IPS-15b (cell line): ENCODE data around the gene LIX1L.

ENCODE experiments used
- H3K27me3 ChIP-seq: one replicate; pipeline ENCODE4 v1.6.1; 2013; ENCODE audit warnings: low read length; ENCODE audit not compliant: control insufficient read depth, insufficient read depth
- H3K36me3 ChIP-seq: one replicate; pipeline ENCODE4 v1.6.1; 2013; ENCODE audit warnings: low read length; ENCODE audit not compliant: control insufficient read depth, insufficient read depth
- H3K4me1 ChIP-seq: one replicate; pipeline ENCODE4 v1.6.1; 2013; ENCODE audit warnings: mild to moderate bottlenecking, low read length; ENCODE audit not compliant: control insufficient read depth, insufficient read depth
- H3K4me3 ChIP-seq: one replicate; pipeline ENCODE4 v1.5.1; 2013; ENCODE audit warnings: low read depth, low read length
- H3K9ac ChIP-seq: one replicate; pipeline ENCODE4 v1.6.1; 2013; ENCODE audit warnings: low read depth, mild to moderate bottlenecking, low read length
- H3K9me3 ChIP-seq: one replicate; pipeline ENCODE4 v1.6.1; 2013; ENCODE audit warnings: mild to moderate bottlenecking, low read length; ENCODE audit not compliant: control insufficient read depth, insufficient read depth

LIX1L gene

DNA sequence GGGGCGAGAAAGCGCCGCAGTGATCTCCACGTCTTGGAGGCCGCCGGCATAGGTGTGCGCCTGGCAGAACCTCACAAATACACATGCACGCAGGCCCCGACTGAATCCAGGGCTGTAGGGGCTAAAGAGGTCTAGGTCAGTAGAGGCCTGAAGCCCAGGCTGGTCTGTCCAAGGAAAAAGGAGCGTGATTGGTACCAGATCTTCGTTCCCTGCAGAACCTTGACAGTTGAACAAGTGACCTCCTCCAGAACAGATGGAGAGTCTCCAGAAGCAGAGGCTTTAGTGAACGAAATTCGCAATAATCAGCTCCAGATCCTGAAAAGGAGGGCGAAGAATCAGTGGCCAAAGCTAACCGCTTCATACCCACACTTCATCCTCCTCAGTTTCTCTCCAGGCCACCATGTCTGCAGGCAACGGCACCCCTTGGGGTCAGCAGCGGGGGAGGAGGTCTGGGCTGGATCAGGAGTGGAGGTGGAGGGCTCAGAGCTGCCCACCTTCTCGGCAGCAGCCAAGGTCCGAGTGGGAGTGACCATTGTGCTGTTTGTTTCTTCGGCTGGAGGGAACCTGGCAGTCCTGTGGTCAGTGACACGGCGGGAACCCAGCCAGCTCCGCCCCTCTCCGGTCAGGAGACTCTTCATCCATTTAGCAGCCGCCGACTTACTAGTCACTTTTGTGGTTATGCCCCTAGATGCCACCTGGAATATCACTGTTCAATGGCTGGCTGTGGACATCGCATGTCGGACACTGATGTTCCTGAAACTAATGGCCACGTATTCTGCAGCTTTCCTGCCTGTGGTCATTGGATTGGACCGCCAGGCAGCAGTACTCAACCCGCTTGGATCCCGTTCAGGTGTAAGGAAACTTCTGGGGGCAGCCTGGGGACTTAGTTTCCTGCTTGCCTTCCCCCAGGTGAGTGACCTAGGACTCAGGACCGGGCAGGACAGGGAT, 38.6 kb downstream of the LIX1L start:
- Histone ChIP-seq H3K27me3 (peaks cover 4% of the 10 kb centered on the region), H3K4me3 (peak overlapping the region; percentile 86), H3K4me1 (no peaks in the 10 kb centered on the region), H3K36me3 (no peaks in the 10 kb centered on the region), H3K9ac (peak overlapping the region; percentile 55), H3K9me3 (no peaks in the 10 kb centered on the region)

DNA sequence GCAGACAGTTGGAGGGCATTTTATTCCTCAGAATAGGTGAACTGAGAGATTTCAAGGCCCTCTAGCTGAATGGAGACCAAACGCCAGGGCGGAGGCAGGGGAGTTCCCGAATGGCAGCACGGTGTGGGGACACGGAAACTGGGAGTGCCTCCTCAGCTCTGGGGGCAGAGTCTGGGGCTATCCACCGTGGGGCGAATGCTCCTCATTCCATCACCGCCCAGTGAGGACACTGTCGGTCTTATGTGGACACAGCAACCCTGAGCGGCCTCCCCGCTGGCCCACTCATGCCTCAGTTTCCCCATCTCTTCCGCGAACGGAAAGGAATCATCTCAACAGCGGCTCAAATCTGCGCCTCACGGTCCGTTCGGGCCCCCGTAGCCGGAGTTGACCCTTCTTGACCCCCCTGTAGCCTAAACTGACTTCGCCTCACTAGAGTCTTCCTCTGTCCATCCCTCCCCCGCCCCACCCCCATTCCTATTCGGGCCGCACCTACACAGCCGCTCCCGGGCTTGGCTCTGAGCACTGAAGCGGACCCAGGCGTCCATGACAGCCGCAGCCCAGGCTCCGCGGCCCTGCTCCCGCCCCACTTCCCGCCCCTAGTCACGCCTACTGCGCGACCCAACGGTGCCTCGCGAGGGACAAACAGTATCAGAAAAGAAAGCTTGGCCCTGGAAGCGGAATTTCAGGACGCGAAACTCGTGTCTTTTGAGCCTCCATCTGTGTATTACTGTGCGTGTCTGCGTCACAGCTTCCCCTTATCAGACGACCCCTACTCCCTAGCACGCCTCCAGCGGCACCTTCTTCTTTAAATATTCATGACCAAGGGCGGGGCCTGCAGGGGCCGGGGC, 39.4 kb downstream of the LIX1L start, which contains the start of gene PEX11B:
Gene PEX11B, minus strand, starts transcription at position 574 of the 848 bp plus-strand sequence. Its CDS starts 29 bp downstream, at position 545.
- Histone ChIP-seq H3K36me3 (no peaks in the 10 kb centered on the region), H3K4me3 (peak within 1 kb of the TSS; percentile 86), H3K9me3 (no peaks in the 10 kb centered on the region), H3K9ac (peak within 1 kb of the TSS; percentile 56), H3K4me1 (no peaks in the 10 kb centered on the region), H3K27me3 (peaks cover 4% of the 10 kb centered on the region)

DNA sequence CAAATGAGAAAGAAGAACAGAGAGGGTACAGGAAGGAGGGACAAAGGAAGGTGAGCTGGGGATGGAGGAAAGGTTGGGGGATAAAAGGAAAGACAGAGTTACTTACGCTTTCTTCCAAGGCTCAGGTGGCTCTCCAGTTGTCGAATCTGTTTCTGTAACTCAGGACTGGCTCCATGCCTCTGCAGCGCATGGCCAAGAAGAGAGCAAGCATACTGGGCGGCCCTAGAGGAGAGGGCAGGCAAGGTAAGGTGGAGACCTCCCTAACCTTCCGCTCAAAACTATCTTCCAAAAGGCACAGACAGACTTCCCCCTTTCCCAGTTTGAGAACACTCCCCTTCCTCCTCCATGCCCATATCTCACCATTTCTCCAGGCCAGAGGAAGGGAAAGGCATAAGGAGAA, 40.2 kb downstream of the LIX1L start:
- Histone ChIP-seq H3K9me3 (no peaks in the 10 kb centered on the region), H3K4me1 (no peaks in the 10 kb centered on the region), H3K4me3 (peak overlapping the region; percentile 86), H3K9ac (no peak overlapping the region), H3K27me3 (peaks cover 4% of the 10 kb centered on the region), H3K36me3 (no peaks in the 10 kb centered on the region)

DNA sequence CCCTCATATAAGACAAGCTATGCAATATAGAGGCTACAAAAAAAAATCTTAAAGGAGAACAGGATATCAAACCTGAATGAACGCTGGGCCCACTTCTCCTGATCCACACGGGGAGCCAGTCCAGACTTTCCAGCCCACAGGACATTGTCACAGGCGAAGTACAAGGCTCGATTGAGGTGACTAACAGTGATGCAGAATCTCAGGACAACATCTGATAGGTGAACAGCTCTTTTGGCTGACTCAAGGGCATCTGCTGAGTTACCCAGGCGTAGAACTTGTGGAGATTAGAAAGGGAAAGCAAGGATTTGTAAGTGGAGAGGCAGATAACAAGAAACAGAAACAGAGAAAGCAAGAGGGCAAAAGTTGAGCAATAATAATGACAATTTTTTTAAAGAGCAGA, 41.1 kb downstream of the LIX1L start:
- no peaks in the 10 kb centered on the region for H3K36me3 ChIP-seq
- no peaks in the 10 kb centered on the region for H3K9me3 ChIP-seq
- H3K4me3 ChIP-seq = no peak overlapping the region
- no peaks in the 10 kb centered on the region for H3K4me1 ChIP-seq
- peaks cover 4% of the 10 kb centered on the region for H3K27me3 ChIP-seq
- H3K9ac ChIP-seq = no peak overlapping the region

DNA sequence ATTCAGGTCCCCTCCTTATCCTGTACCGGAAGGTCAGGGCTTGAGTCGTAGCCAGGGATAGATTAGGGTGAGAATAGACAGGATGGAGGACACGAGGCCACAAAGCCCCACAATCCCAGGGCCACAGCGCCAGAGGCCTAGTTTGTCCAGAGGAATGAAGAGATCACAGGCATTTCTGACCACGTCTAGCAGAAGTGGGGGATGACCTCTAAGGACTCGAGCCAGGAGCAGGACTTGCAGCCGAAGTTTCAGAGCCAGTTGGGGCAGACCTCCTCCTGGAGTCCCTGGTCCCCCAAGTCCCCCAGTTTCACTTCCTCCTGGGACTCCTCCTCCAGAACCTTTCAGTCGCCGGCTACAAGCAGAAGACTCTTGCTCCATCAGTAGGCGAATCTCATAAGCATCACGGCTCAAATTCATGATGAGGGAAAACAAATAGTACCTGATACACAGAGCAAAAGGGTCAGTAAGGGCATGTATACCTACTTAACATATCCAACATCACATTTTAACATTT, 45.6 kb downstream of the LIX1L start:
- H3K9ac ChIP-seq = no peak overlapping the region
- no peaks in the 10 kb centered on the region for H3K4me1 ChIP-seq
- no peak overlapping the region for H3K4me3 ChIP-seq
- H3K36me3 ChIP-seq = no peaks in the 10 kb centered on the region
- peaks cover 9% of the 10 kb centered on the region for H3K27me3 ChIP-seq
- H3K9me3 ChIP-seq = no peaks in the 10 kb centered on the region

DNA sequence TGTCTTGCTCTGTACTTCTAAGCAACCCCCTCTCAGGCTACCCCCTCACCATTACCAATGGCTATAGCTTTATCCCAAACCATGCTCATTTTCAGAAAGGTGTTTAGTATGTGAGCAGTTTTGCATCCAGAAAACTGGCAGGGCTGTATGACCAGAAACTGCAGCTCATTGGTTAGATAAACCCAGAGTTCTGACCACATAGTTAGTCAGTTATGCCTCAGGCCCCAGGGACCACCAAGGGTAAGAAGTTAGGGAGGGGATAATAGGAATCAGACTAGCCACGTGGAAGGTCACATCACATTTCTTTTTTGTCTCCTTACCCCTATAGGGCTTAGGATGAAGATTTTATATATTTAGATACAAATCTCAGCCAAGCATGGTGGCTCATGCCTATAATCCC, 49.2 kb downstream of the LIX1L start:
- Histone ChIP-seq H3K9ac (no peak overlapping the region), H3K9me3 (no peaks in the 10 kb centered on the region), H3K27me3 (peaks cover 12% of the 10 kb centered on the region), H3K4me1 (no peaks in the 10 kb centered on the region), H3K4me3 (no peak overlapping the region), H3K36me3 (no peaks in the 10 kb centered on the region)

DNA sequence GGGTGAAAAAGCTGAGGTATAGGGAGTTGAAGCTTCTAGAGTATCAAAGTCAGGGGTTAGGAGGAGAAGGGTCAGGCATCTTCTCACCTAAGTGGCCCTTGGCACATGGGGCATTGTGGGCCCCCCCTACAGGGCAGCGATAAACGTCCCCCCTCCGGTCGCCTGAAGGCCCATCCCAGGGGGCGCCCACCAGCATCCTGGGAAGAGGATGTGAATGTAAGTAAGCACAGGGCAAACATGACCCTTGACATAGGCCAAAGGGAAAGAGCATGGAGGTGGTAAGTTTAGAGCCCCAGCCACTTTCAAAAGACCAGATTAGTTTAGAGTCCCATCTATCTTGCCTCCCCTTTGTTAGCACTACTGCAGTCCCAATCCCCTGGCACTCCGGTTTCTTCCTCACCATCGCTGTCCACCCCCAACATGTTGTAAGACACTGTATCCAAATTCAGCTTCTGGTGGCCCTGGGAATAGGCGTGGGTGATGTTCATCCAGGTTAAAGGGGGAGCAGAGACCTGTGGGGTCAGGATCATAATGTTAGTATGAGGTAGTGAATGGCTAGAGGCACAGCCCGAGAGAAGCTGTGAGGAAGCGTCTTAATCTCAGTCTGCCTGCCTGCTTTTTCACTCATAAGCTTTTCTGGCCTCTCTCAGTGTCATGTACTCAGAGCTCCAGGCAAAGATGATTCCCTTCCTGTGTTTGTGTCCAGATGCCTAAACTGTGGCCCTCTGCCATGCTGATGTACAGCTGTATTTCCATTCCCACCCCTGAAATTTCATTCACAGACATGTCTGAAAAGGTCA, 50.7 kb downstream of the LIX1L start:
- H3K4me1 ChIP-seq = no peaks in the 10 kb centered on the region
- H3K9ac ChIP-seq = no peak overlapping the region
- no peaks in the 10 kb centered on the region for H3K36me3 ChIP-seq
- H3K9me3 ChIP-seq = no peaks in the 10 kb centered on the region
- H3K27me3 ChIP-seq = peaks cover 14% of the 10 kb centered on the region
- H3K4me3 ChIP-seq = no peak overlapping the region

DNA sequence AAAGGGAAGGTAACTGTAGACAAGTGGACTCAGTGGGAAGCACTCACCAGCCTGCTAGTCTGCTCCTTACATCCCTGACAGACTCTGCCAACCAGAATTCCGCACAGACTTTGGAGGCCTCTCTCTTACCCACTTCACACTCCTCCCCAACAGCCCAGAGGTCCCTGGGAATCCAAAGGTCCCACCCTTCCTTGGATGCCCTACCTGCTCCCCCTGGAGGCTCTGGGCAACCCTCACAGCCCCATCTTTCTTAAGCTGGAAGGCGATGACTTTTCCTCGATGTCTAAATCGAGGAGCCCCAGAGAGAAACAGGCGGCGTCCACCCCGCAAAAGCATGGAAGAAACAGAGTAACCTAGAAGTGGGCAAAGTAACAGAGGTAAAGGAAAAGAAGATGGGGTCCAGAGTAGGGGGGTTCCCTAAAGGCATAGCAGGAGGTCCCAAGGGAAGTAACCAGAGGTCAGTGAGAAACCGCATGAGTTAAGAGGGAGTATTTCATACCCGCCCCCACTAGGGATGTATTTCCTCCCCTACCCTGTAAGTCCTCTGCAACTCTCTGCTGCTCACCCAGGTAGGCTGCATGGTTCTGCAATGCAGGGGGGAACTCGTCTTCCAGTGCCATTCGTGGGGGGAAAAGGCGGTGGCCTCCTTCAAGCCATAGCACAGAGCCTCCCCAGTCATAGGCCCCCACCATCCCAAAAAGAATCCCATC, 56.4 kb downstream of the LIX1L start:
- Histone ChIP-seq H3K4me3 (no peak overlapping the region), H3K9ac (no peak overlapping the region), H3K4me1 (no peaks in the 10 kb centered on the region), H3K36me3 (no peaks in the 10 kb centered on the region), H3K9me3 (no peaks in the 10 kb centered on the region), H3K27me3 (peaks cover 7% of the 10 kb centered on the region)

DNA sequence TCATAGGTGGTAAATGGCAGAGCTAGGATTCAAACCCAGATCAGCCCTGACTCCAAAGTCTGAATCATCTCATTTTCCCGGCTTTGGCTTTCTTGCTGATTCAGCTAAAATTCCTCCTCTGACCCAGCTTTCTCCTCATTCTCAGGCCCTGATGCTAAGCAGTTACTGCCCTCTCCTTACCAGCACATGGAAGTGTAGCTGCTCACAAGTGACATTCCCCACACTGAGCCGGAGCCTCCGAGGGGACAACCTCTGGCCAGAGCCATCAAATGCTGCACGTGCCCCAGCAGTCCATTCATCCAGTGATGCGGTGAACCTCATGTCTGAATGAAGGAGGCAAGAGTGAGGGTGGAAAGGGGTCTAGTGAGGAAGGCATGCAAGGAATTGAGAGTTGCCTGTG, 59.1 kb downstream of the LIX1L start:
- no peaks in the 10 kb centered on the region for H3K9me3 ChIP-seq
- H3K36me3 ChIP-seq = no peaks in the 10 kb centered on the region
- H3K27me3 ChIP-seq = peaks cover 6% of the 10 kb centered on the region
- no peak overlapping the region for H3K4me3 ChIP-seq
- no peaks in the 10 kb centered on the region for H3K4me1 ChIP-seq
- H3K9ac ChIP-seq = no peak overlapping the region

DNA sequence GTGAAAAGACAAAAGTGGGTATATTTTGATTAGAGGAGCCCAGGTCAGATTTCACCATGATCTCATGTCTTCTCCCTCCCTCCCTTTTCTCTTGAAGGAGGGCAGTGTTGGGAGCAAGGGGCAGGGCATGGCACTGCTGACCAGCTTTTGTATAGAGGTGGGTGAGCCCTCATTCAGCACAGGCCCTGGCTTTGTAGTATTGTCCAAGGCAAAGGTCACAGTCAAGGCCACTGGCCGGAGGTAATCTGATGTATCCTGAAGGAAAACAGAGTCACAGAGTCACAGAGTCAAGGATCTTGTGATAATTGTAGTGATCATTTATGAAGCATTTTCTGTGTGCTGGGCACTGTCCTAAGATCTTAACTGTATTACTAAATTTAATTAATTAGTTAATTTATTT, 59.8 kb downstream of the LIX1L start:
- no peaks in the 10 kb centered on the region for H3K9me3 ChIP-seq
- H3K9ac ChIP-seq = no peak overlapping the region
- no peaks in the 10 kb centered on the region for H3K4me1 ChIP-seq
- no peaks in the 10 kb centered on the region for H3K36me3 ChIP-seq
- H3K27me3 ChIP-seq = peaks cover 6% of the 10 kb centered on the region
- no peak overlapping the region for H3K4me3 ChIP-seq
